ENCODE measurements around the gene IL17RE.
"Not testable (repeated sequence)": the region's sequence is repeated elsewhere in the genome, so short reads cannot be mapped to it uniquely, and the experiment has no call there.

GRCh38 chr3:9872067-9872466 lies 30.6 kb upstream of the IL17RE start:
- not testable (repeated sequence) for TF ChIP-seq POLR2A (IDR thresholded peaks at IDR 0.05; ENCODE audit: low read depth); CTCF (IDR thresholded peaks at IDR 0.05); POLR2AphosphoS5 (IDR thresholded peaks at IDR 0.05); EP300 (IDR thresholded peaks at IDR 0.05)

All from esophagus muscularis mucosa (tissue), 4 donors.